CD14-positive monocyte (primary cell): ENCODE results near the gene KLHDC7B. TPM values are rescaled to one million over a fixed set of nuclear protein-coding genes. Genes with fewer than 3 reads are reported as not detected.

Source experiments
- DNase-seq, 3 donors: peaks; one replicate each; pipeline ENCODE4 v3.0.0-alpha.2; 2011 to 2022
- H2AFZ ChIP-seq: 2 replicates; pipeline ENCODE4 v1.6.0; 2012; ENCODE audit warnings: mild to moderate bottlenecking, low read depth, low read length, inconsistent platforms; ENCODE audit not compliant: insufficient read depth, poor library complexity, severe bottlenecking
- H3K27ac ChIP-seq, 2 donors: 1 replicate in 1 of 2; 2 replicates in 1 of 2; pipeline ENCODE4 v1.5.1; 2012 to 2013; ENCODE audit warnings: low read length in 2 of 2, control low read depth in 1 of 2, inconsistent platforms in 1 of 2, low read depth in 1 of 2, mild to moderate bottlenecking in 1 of 2
- H3K27me3 ChIP-seq, 2 donors: one replicate each; pipeline versions ENCODE4 v1.6.0 to v1.6.1; 2011 to 2013; ENCODE audit warnings: low read length in 2 of 2; ENCODE audit not compliant: control insufficient read depth in 2 of 2, insufficient read depth in 2 of 2
- H3K36me3 ChIP-seq, 2 donors: replicated peaks in 1 of 2; 1 replicate in 1 of 2; 2 replicates in 1 of 2; pipeline versions ENCODE4 v1.5.1 to v1.6.1; 2012 to 2013; ENCODE audit warnings: low read length in 2 of 2, control low read depth in 1 of 2, inconsistent platforms in 1 of 2, mild to moderate bottlenecking in 1 of 2; ENCODE audit not compliant: insufficient read depth in 2 of 2, control insufficient read depth in 1 of 2
- H3K4me1 ChIP-seq, 2 donors: 1 replicate in 1 of 2; 2 replicates in 1 of 2; pipeline versions ENCODE4 v1.5.1 to v1.6.1; 2012 to 2013; ENCODE audit warnings: low read length in 2 of 2, control low read depth in 1 of 2, inconsistent platforms in 1 of 2, mild to moderate bottlenecking in 1 of 2, moderate library complexity in 1 of 2; ENCODE audit not compliant: insufficient read depth in 2 of 2, control insufficient read depth in 1 of 2
- H3K4me2 ChIP-seq: replicated peaks from 2 replicates; pipeline ENCODE3; 2012; ENCODE audit warnings: low read length, moderate library complexity, mild to moderate bottlenecking; ENCODE audit not compliant: poor library complexity, severe bottlenecking; ENCODE audit errors: extremely low read depth
- H3K4me3 ChIP-seq, 3 experiments: fragments of 200-600 bp in 1 of 3; sonication (generic) in 1 of 3; replicated peaks in 1 of 3; 1 replicate in 2 of 3; 2 replicates in 1 of 3; pipeline ENCODE4 v1.5.1; 2011 to 2013; ENCODE audit warnings: low read length in 3 of 3, mild to moderate bottlenecking in 3 of 3, control low read depth in 2 of 3, low read depth in 2 of 3, inconsistent platforms in 1 of 3, moderate library complexity in 1 of 3
- H3K79me2 ChIP-seq: 2 replicates; pipeline ENCODE4 v1.6.0; 2012; ENCODE audit warnings: mild to moderate bottlenecking, control low read depth, inconsistent platforms, low read length, moderate library complexity; ENCODE audit not compliant: insufficient read depth
- H3K9ac ChIP-seq: 2 replicates; pipeline ENCODE4 v1.6.0; 2017; ENCODE audit warnings: low read length, mild to moderate bottlenecking; ENCODE audit not compliant: insufficient read depth, poor library complexity, severe bottlenecking
- H3K9me3 ChIP-seq, 2 donors: replicated peaks in 1 of 2; 1 replicate in 1 of 2; 2 replicates in 1 of 2; pipeline versions ENCODE4 v1.5.1 to v1.6.1; 2012 to 2013; ENCODE audit warnings: low read length in 2 of 2, control low read depth in 1 of 2; ENCODE audit not compliant: control insufficient read depth in 1 of 2, insufficient read depth in 1 of 2
- H4K20me1 ChIP-seq: 2 replicates; pipeline ENCODE4 v1.6.0; 2012; ENCODE audit warnings: mild to moderate bottlenecking, low read length, control low read depth, moderate library complexity; ENCODE audit not compliant: insufficient read depth
- H3K27ac Mint-ChIP-seq, 7 donors: one replicate each; pipeline ENCODE4 v1.8.0; 2020; ENCODE audit warnings: mild to moderate bottlenecking in 7 of 7, mixed read lengths in 7 of 7, moderate library complexity in 6 of 7, inconsistent platforms in 2 of 7
- H3K27me3 Mint-ChIP-seq, 3 donors: one replicate each; pipeline ENCODE4 v1.8.0; 2021 to 2022; ENCODE audit warnings: low read depth in 3 of 3, mild to moderate bottlenecking in 3 of 3, mixed read lengths in 3 of 3, moderate library complexity in 3 of 3, inconsistent platforms in 1 of 3
- H3K36me3 Mint-ChIP-seq, 2 donors: one replicate each; pipeline ENCODE4 v1.8.0; 2020; ENCODE audit warnings: mixed read lengths in 2 of 2, inconsistent platforms in 1 of 2, mild to moderate bottlenecking in 1 of 2
- H3K4me1 Mint-ChIP-seq: one replicate; pipeline ENCODE4 v1.8.0; 2020; ENCODE audit warnings: mild to moderate bottlenecking, mixed read lengths
- H3K4me3 Mint-ChIP-seq, 2 donors: one replicate each; pipeline ENCODE4 v1.8.0; 2020; ENCODE audit warnings: mild to moderate bottlenecking in 2 of 2, mixed read lengths in 2 of 2, moderate library complexity in 1 of 2
- H3K9me3 Mint-ChIP-seq, 7 donors: one replicate each; pipeline ENCODE4 v1.8.0; 2020 to 2022; ENCODE audit warnings: mixed read lengths in 7 of 7, mild to moderate bottlenecking in 6 of 7, moderate library complexity in 6 of 7, inconsistent platforms in 2 of 7
- CTCF ChIP-seq: fragments of 200-600 bp; IDR thresholded peaks from one replicate; pipeline ENCODE4 v1.8.0; 2022; ENCODE audit warnings: antibody characterized with exemption, mild to moderate bottlenecking
- WGBS: methylation state at CpG from one replicate; pipeline ENCODE4 v1.1.5; 2013; ENCODE audit warnings: missing lambda C conversion rate; ENCODE audit not compliant: insufficient coverage; 5-methylcytosine and 5-hydroxymethylcytosine counted together
- intact Hi-C, 2 donors: fragments of 100-400 bp; cut with micrococcal nuclease; formaldehyde crosslinking; loops; one replicate each; pipeline versions ENCODE4 v1.15.0 to v1.15.1; 2023
- polyA plus RNA-seq, 3 donors: library from polyadenylated mRNA; depleted of rRNA in 1 of 3; unstranded in 2 of 3; stranded (reverse) in 1 of 3; fragments of 300-500 nt in 2 of 3; fragments of >200 nt in 1 of 3; fragmentation: Illumina TruSeq in 2 of 3; gene quantifications; 1 replicate in 2 of 3; 2 replicates in 1 of 3; pipeline ENCODE4 v1.2.3, GENCODE V29; 2012 to 2021

Gene KLHDC7B
- polyA plus RNA-seq, 3 donors = 0.88 to 4.3 (median 1.4) TPM

- no peak overlapping the region for H2AFZ ChIP-seq
- no peak for TF ChIP-seq CTCF
- peak overlapping the region; percentile 72 to 99 (median 73) for H3K4me3 ChIP-seq
- Mint-ChIP-seq H3K4me1 (peaks cover 44% of the 10 kb centered on the region), H3K27ac (peak overlapping the region; percentile 94 to 100 (median 97)), H3K27me3 (no peaks in the 10 kb centered on the region), H3K36me3 (peaks cover 29 to 35% of the 10 kb centered on the region in 2 donors), H3K9me3 (no peaks in the 10 kb centered on the region), H3K4me3 (peak overlapping the region; percentile 91 to 95)
- intact Hi-C loops = loop anchor here (1.0 to 5.0 kb wide), 4 partner anchors 13 to 93 kb away; partner anchors contain the start of genes CHKB (in 2 of the 2) and SYCE3 (in 1 of the 2)
- peak overlapping the region; percentile 95 for H3K4me2 ChIP-seq
- no peaks in the 10 kb centered on the region for H3K27me3 ChIP-seq
- 53% methylated on average over 6 of the region's 15 CpGs for WGBS
- peaks cover 61 to 85% of the 10 kb centered on the region in 2 donors for H3K4me1 ChIP-seq
- no peaks in the 10 kb centered on the region for H3K9me3 ChIP-seq
- peaks cover 20 to 26% of the 10 kb centered on the region in 2 donors for H3K36me3 ChIP-seq
- H3K27ac ChIP-seq = peak overlapping the region; percentile 100
- DNase-seq = no peak
- peaks cover 58% of the 10 kb centered on the region for H4K20me1 ChIP-seq
- H3K9ac ChIP-seq = peak overlapping the region; percentile 100
- H3K79me2 ChIP-seq = peaks cover 89% of the 10 kb centered on the region
Observed at GRCh38 chr22:50528682-50529415, 16.9 kb upstream of the KLHDC7B start.

- H3K27ac Mint-ChIP-seq = peak overlapping the region; percentile 94 to 100 (median 97)
- WGBS = 24% methylated on average over 47 of the region's 50 CpGs
- peak overlapping the region; percentile 95 for H3K4me2 ChIP-seq
- H3K9me3 ChIP-seq = no peaks in the 10 kb centered on the region
- peak overlapping the region; percentile 72 to 99 (median 73) for H3K4me3 ChIP-seq
- peak overlapping the region; percentile 91 to 95 for H3K4me3 Mint-ChIP-seq
- peaks cover 52% of the 10 kb centered on the region for H4K20me1 ChIP-seq
- no peaks in the 10 kb centered on the region for H3K27me3 ChIP-seq
- H3K9me3 Mint-ChIP-seq = no peaks in the 10 kb centered on the region
- peak in 1 of 3 donors; percentile 44 for DNase-seq
- peak overlapping the region; percentile 100 for H3K9ac ChIP-seq
- no peak overlapping the region for H2AFZ ChIP-seq
- H3K79me2 ChIP-seq = peaks cover 83% of the 10 kb centered on the region
- intact Hi-C loops = loop anchor here (1.0 to 5.0 kb wide), 4 partner anchors 13 to 93 kb away; partner anchors contain the start of genes CHKB (in 2 of the 2) and SYCE3 (in 1 of the 2)
- peaks cover 14 to 20% of the 10 kb centered on the region in 2 donors for H3K36me3 ChIP-seq
- no peak for TF ChIP-seq CTCF
- peak overlapping the region; percentile 100 for H3K27ac ChIP-seq
- peaks cover 61 to 85% of the 10 kb centered on the region in 2 donors for H3K4me1 ChIP-seq
- H3K27me3 Mint-ChIP-seq = no peaks in the 10 kb centered on the region
- H3K36me3 Mint-ChIP-seq = peaks cover 27 to 30% of the 10 kb centered on the region in 2 donors
- peaks cover 47% of the 10 kb centered on the region for H3K4me1 Mint-ChIP-seq
Observed at GRCh38 chr22:50529416-50529896, 16.2 kb upstream of the KLHDC7B start.
